ENCODE measurements around the gene PEX5L. TPM values are rescaled to one million over a fixed set of nuclear protein-coding genes. Genes with fewer than 3 reads are reported as not detected.

Gene PEX5L
- polyA plus RNA-seq, 1 donor from 2014 or later: 1.0 TPM

GRCh38 chr3:179766416-179767133, 270.2 kb downstream of the PEX5L start:
- Histone ChIP-seq H3K27me3 (ENCODE audit: insufficient read depth, low read depth, low read length) (no peaks in the 10 kb centered on the region), H4K20me1 (ENCODE audit: insufficient read depth) (no peaks in the 10 kb centered on the region), H3K9me2 (ENCODE audit: insufficient read depth, low read length) (no peaks in the 10 kb centered on the region), H2AFZ (ENCODE audit: low read depth, low read length) (no peak overlapping the region), H3F3A (ENCODE audit: insufficient read depth, low read length, poor library complexity, severe bottlenecking) (no peaks in the 10 kb centered on the region), H3K36me3 (ENCODE audit: insufficient read depth, low read length) (no peaks in the 10 kb centered on the region), H3K79me2 (replicated peaks; ENCODE audit: insufficient read depth, low read length) (no peaks in the 10 kb centered on the region), H3K4me3 (ENCODE audit: low read length) (no peak overlapping the region), H3K9ac (ENCODE audit: low read length) (no peak overlapping the region), H3K4me2 (ENCODE audit: low read length) (no peak overlapping the region), H3K27ac (ENCODE audit: low read length) (no peak overlapping the region), H3K9me3 (ENCODE audit: low read length) (no peaks in the 10 kb centered on the region)
- TF ChIP-seq CTCF (IDR thresholded peaks at IDR 0.05; ENCODE audit: poor library complexity, severe bottlenecking) (no peak), MXI1 (conservative IDR thresholded peaks at IDR 0.05; ENCODE audit: poor library complexity, severe bottlenecking) (no peak), EZH2 (IDR thresholded peaks at IDR 0.05; ENCODE audit: borderline replicate concordance, insufficient read depth, low read length, poor library complexity, severe bottlenecking) (no peak), REST (IDR thresholded peaks at IDR 0.05; ENCODE audit: borderline replicate concordance) (no peak), TAF1 (IDR thresholded peaks at IDR 0.05; ENCODE audit: low read depth) (no peak), EP300 (conservative IDR thresholded peaks at IDR 0.05; ENCODE audit: poor library complexity, severe bottlenecking) (no peak), RAD21 (conservative IDR thresholded peaks at IDR 0.05) (no peak), POLR2AphosphoS5 (IDR thresholded peaks at IDR 0.05) (no peak), SMC3 (conservative IDR thresholded peaks at IDR 0.05; ENCODE audit: poor library complexity) (no peak)

- Histone ChIP-seq H4K20me1 (ENCODE audit: insufficient read depth) (no peaks in the 10 kb centered on the region), H3K4me2 (ENCODE audit: low read length) (no peak overlapping the region), H3K36me3 (ENCODE audit: insufficient read depth, low read length) (no peaks in the 10 kb centered on the region), H2AFZ (ENCODE audit: low read depth, low read length) (no peak overlapping the region), H3F3A (ENCODE audit: insufficient read depth, low read length, poor library complexity, severe bottlenecking) (no peaks in the 10 kb centered on the region), H3K27me3 (ENCODE audit: insufficient read depth, low read depth, low read length) (no peaks in the 10 kb centered on the region), H3K9me3 (ENCODE audit: low read length) (no peaks in the 10 kb centered on the region), H3K27ac (ENCODE audit: low read length) (no peak overlapping the region), H3K4me3 (ENCODE audit: low read length) (no peak overlapping the region), H3K79me2 (replicated peaks; ENCODE audit: insufficient read depth, low read length) (no peaks in the 10 kb centered on the region), H3K9ac (ENCODE audit: low read length) (no peak overlapping the region), H3K9me2 (ENCODE audit: insufficient read depth, low read length) (no peaks in the 10 kb centered on the region)
- TF ChIP-seq EP300 (conservative IDR thresholded peaks at IDR 0.05; ENCODE audit: poor library complexity, severe bottlenecking) (peak; percentile 46), EZH2 (IDR thresholded peaks at IDR 0.05; ENCODE audit: borderline replicate concordance, insufficient read depth, low read length, poor library complexity, severe bottlenecking) (no peak), TAF1 (IDR thresholded peaks at IDR 0.05; ENCODE audit: low read depth) (no peak)
These were observed 271.3 kb downstream of the PEX5L start for GRCh38 chr3:179765396-179765795.
